Mucosa of descending colon (tissue), 3 donors: ENCODE measurements around the gene PPP2R5B. TPM values are rescaled to one million over a fixed set of nuclear protein-coding genes. Genes with fewer than 3 reads are reported as not detected.

ENCODE experiments used
- ATAC-seq: fragments of 200-7000 bp; cut with Tn5 transposase; one replicate; pipeline ENCODE4 v1.9.1; 2020; ENCODE audit warnings: mild to moderate bottlenecking, moderate library complexity
- DNase-seq, 3 donors: peaks; one replicate each; pipeline ENCODE4 v3.0.0-alpha.2; 2020
- H3K36me3 ChIP-seq: fragments of 200-600 bp; one replicate; pipeline ENCODE4 v1.8.0; 2021; ENCODE audit warnings: low read depth, mild to moderate bottlenecking
- H3K4me1 ChIP-seq: fragments of 200-600 bp; one replicate; pipeline ENCODE4 v1.8.0; 2021; ENCODE audit warnings: low read depth, mild to moderate bottlenecking
- H3K4me3 ChIP-seq: fragments of 200-600 bp; one replicate; pipeline ENCODE4 v1.8.0; 2021; ENCODE audit warnings: mild to moderate bottlenecking
- H3K9me3 ChIP-seq: fragments of 200-600 bp; one replicate; pipeline ENCODE4 v1.8.0; 2021; ENCODE audit warnings: mild to moderate bottlenecking
- CTCF ChIP-seq: fragments of 200-600 bp; IDR thresholded peaks from one replicate; pipeline ENCODE4 v1.8.0; 2022; ENCODE audit warnings: antibody characterized with exemption, mild to moderate bottlenecking
- intact Hi-C, 2 donors: fragments of 100-400 bp; cut with DNase I in 1 of 2; cut with micrococcal nuclease in 1 of 2; formaldehyde crosslinking; loops; one replicate each; pipeline versions ENCODE4 v1.11.0 to v1.11.1; 2022; cut with DNase I, micrococcal nuclease
- total RNA-seq, 3 donors: library from RNA; stranded (reverse); fragmentation: NEBNext Ultra II Directional in 2 of 3; extraction: Animal tissue kit (Norgen Biotek cat#: 25700) in 2 of 3; gene quantifications; one replicate each; pipeline versions ENCODE4 v1.2.1 to v1.2.4, GENCODE V29; 2021 to 2023
- donor health status: DM: no; HTN: no; CAD: no; lungs with moderate emphysema.
- donor health status: DM: no; HTN: no; CAD: no.
- donor health status: DM: no; HTN: yes; CAD: no.

Gene PPP2R5B
- total RNA-seq, 3 donors from 2014 or later: 23.0 to 39.7 (median 23.2) TPM

- no peak for ATAC-seq
- Histone ChIP-seq H3K9me3 (no peaks in the 10 kb centered on the region), H3K4me3 (no peak overlapping the region), H3K36me3 (no peaks in the 10 kb centered on the region), H3K4me1 (peaks cover 20% of the 10 kb centered on the region)
- no peak for DNase-seq
- no peak for TF ChIP-seq CTCF
- intact Hi-C loops: no loop called here
These were observed 37.2 kb upstream of the PPP2R5B start for GRCh38 chr11:64887234-64887756.

DNA sequence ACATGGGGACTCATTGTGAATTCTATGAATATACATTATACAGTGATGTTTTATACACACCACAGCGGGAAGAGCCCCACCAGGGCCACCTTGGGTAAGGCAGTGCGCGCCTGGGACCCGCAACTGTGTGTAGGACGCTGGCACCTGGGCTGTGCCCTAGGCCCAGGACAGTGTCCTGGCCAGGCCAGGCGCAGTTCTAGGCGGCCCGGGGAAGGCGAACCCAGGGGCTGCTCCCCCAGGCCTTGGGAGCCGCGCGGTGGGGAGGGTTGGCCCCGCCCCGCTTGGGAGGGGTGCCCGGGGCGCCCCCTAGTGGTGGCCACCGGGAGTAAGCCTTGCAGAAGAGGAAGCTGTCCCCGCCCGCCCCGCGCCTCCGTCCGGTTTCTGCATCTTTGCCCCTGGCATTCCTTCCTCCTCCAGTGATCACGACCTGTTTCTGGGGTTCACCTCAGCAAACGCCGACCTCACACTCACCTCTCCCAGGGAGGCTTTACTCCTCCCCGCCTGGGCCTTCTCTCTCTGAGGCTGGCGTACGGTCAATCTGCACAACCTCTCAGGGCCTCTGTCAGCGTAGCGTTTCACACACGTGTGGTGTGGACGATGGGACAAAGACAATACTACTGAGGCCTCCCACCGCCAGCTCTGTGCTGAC lies 36.6 kb upstream of the PPP2R5B start:
- H3K4me3 ChIP-seq: no peak overlapping the region
- intact Hi-C loops: no loop called here
- H3K36me3 ChIP-seq: no peaks in the 10 kb centered on the region
- DNase-seq (peak; percentile 91 to 94 (median 93)), ATAC-seq (peak; percentile 68)
- peak; percentile 97 for TF ChIP-seq CTCF
- peaks cover 20% of the 10 kb centered on the region for H3K4me1 ChIP-seq
- H3K9me3 ChIP-seq: no peaks in the 10 kb centered on the region

- Histone ChIP-seq H3K4me3 (no peak overlapping the region), H3K36me3 (no peaks in the 10 kb centered on the region), H3K9me3 (no peaks in the 10 kb centered on the region), H3K4me1 (peaks cover 20% of the 10 kb centered on the region)
- intact Hi-C loops: no loop called here
- no peak for DNase-seq
- TF ChIP-seq CTCF: no peak
- no peak for ATAC-seq
These were observed 36.1 kb upstream of the PPP2R5B start for GRCh38 chr11:64888406-64888728.

GRCh38 chr11:64888729-64889511 lies 35.6 kb upstream of the PPP2R5B start:
- no peaks in the 10 kb centered on the region for H3K9me3 ChIP-seq
- H3K36me3 ChIP-seq: no peaks in the 10 kb centered on the region
- intact Hi-C loops: no loop called here
- DNase-seq (peak; percentile 80 to 86 (median 82)), ATAC-seq (peak; percentile 42)
- TF ChIP-seq CTCF: no peak
- H3K4me1 ChIP-seq: peaks cover 20% of the 10 kb centered on the region
- no peak overlapping the region for H3K4me3 ChIP-seq

GRCh38 chr11:64890522-64890939 lies 34.0 kb upstream of the PPP2R5B start:
- no peaks in the 10 kb centered on the region for H3K9me3 ChIP-seq
- peaks cover 20% of the 10 kb centered on the region for H3K4me1 ChIP-seq
- intact Hi-C loops: loop anchor here (5.0 kb wide), 1 partner anchor 43 kb away; no protein-coding TSS in a partner anchor
- TF ChIP-seq CTCF: no peak
- ATAC-seq: no peak
- DNase-seq: no peak
- peak overlapping the region; percentile 72 for H3K4me3 ChIP-seq
- H3K36me3 ChIP-seq: no peaks in the 10 kb centered on the region
